ENCODE measurements around the gene TXN. TPM values are rescaled to one million over a fixed set of nuclear protein-coding genes. Genes with fewer than 3 reads are reported as not detected.
"Not testable (repeated sequence)": the region's sequence is repeated elsewhere in the genome, so short reads cannot be mapped to it uniquely, and the experiment has no call there.

The TXN gene
- total RNA-seq, 1 experiment from 2014 or later = 534 TPM

- DNase-seq (ENCODE audit: low read depth) = no peak
Observed at GRCh38 chr9:110257097-110257841, 962 bp upstream of the TXN start.

GRCh38 chr9:110255463-110256379 lies 586 bp downstream of the TXN start:
- peak; percentile 86 for DNase-seq (ENCODE audit: low read depth)

GRCh38 chr9:110255034-110255462 lies 1.3 kb downstream of the TXN start:
- DNase-seq (ENCODE audit: low read depth) = no peak

- no peak for DNase-seq (ENCODE audit: low read depth)
Observed at GRCh38 chr9:110254500-110254899, 1.8 kb downstream of the TXN start.

GRCh38 chr9:110252509-110253139 lies 3.7 kb downstream of the TXN start:
- peak; percentile 72 for DNase-seq (ENCODE audit: low read depth)

GRCh38 chr9:110251770-110252169 lies 4.5 kb downstream of the TXN start:
- DNase-seq (ENCODE audit: low read depth) = not testable (repeated sequence)

GRCh38 chr9:110251212-110251611 lies 5.1 kb downstream of the TXN start:
- no peak for DNase-seq (ENCODE audit: low read depth)

GRCh38 chr9:110249603-110250002 lies 6.7 kb downstream of the TXN start:
- no peak for DNase-seq (ENCODE audit: low read depth)

- no peak for DNase-seq (ENCODE audit: low read depth)
Observed at GRCh38 chr9:110248361-110248760, 7.9 kb downstream of the TXN start.

GRCh38 chr9:110246214-110246613 lies 10.1 kb downstream of the TXN start:
- DNase-seq (ENCODE audit: low read depth) = no peak

GRCh38 chr9:110244616-110245015 lies 11.7 kb downstream of the TXN start:
- no peak for DNase-seq (ENCODE audit: low read depth)

- DNase-seq (ENCODE audit: low read depth) = peak; percentile 18
Observed at GRCh38 chr9:110241858-110242321, 14.4 kb downstream of the TXN start.

- DNase-seq (ENCODE audit: low read depth) = peak; percentile 34
Observed at GRCh38 chr9:110241260-110241857, 14.9 kb downstream of the TXN start.

GRCh38 chr9:110240198-110240597 lies 16.1 kb downstream of the TXN start:
- DNase-seq (ENCODE audit: low read depth) = no peak

GRCh38 chr9:110228321-110228720 lies 28.0 kb downstream of the TXN start:
- DNase-seq (ENCODE audit: low read depth) = no peak

GRCh38 chr9:110224583-110224982 lies 31.7 kb downstream of the TXN start:
- DNase-seq (ENCODE audit: low read depth) = no peak

- no peak for DNase-seq (ENCODE audit: low read depth)
Observed at GRCh38 chr9:110220809-110221208, 35.5 kb downstream of the TXN start.

- peak; percentile 45 for DNase-seq (ENCODE audit: low read depth)
Observed at GRCh38 chr9:110217656-110218099, 38.6 kb downstream of the TXN start.

GRCh38 chr9:110214586-110215355 lies 41.5 kb downstream of the TXN start:
- no peak for DNase-seq (ENCODE audit: low read depth)

- DNase-seq (ENCODE audit: low read depth) = peak; percentile 65
Observed at GRCh38 chr9:110214090-110214489, 42.2 kb downstream of the TXN start.

Data from M059J (cell line).